PC-9 (cell line): Measurements from ENCODE around the gene GDF10.

ENCODE experiments used
- EZH2 ChIP-seq: fragments of 200-600 bp; sonication (generic); IDR thresholded peaks from 2 replicates; pipeline ENCODE4 v1.8.0; 2017; ENCODE audit warnings: antibody characterized with exemption, low read depth
- TF ChIP-seq, protein P1 (sequence below): fragments of 200-600 bp; sonication (generic); conservative IDR thresholded peaks from 2 replicates; pipeline ENCODE4 v1.6.1; 2017; ENCODE audit warnings: mixed run types, antibody characterized with exemption, mild to moderate bottlenecking, moderate library complexity

DNA sequence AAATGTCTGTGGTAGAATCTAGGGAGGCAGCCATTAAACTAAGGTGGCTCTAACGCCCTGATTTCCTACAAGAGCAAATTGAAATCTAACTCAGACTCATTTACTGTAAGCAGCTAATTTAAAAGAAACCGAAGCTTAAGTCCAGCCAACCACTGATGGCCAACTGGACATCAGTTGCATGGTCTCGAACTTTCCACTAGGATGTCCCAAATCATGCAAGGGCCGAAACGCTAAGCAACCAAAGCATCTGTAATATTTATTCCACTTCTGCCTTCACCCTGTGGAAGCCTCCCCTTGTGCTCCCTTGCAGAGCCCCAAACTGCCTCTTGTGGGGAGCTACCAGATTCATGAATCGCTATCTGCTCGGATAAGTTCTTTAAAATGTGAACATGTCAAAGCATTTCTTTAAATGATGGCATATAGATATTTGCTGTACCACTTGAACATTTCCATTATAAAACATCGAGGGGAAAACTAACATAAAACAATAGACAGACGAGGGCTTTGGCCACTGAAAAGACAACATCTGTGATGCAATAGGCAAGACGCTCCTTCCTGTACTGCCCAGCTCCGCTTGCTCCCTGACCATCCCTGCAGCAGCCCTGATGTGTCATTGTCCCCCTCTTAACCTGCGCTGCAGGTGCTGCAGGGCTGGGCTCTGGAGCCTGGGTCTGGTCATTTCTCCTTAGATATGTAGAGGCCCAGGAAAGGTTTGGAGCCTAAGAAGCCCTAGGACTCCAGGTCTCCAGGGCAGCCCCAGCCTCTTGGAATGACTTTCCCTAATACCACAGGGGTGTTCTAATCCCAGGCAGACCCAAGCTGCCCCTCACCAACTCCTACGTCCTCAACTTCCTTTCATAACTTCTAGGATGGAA is 45.2 kb downstream of the GDF10 start:
- TF ChIP-seq, protein P1, sequence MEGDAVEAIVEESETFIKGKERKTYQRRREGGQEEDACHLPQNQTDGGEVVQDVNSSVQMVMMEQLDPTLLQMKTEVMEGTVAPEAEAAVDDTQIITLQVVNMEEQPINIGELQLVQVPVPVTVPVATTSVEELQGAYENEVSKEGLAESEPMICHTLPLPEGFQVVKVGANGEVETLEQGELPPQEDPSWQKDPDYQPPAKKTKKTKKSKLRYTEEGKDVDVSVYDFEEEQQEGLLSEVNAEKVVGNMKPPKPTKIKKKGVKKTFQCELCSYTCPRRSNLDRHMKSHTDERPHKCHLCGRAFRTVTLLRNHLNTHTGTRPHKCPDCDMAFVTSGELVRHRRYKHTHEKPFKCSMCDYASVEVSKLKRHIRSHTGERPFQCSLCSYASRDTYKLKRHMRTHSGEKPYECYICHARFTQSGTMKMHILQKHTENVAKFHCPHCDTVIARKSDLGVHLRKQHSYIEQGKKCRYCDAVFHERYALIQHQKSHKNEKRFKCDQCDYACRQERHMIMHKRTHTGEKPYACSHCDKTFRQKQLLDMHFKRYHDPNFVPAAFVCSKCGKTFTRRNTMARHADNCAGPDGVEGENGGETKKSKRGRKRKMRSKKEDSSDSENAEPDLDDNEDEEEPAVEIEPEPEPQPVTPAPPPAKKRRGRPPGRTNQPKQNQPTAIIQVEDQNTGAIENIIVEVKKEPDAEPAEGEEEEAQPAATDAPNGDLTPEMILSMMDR = no peak
- TF ChIP-seq EZH2 = no peak
